ENCODE measurements around the gene CSTPP1.
A peak's percentile ranks its signal among the peaks of the same experiment; 100 is the strongest.
"Not testable (repeated sequence)": the region's sequence is repeated elsewhere in the genome, so short reads cannot be mapped to it uniquely, and the experiment has no call there.

The CSTPP1 gene

DNA sequence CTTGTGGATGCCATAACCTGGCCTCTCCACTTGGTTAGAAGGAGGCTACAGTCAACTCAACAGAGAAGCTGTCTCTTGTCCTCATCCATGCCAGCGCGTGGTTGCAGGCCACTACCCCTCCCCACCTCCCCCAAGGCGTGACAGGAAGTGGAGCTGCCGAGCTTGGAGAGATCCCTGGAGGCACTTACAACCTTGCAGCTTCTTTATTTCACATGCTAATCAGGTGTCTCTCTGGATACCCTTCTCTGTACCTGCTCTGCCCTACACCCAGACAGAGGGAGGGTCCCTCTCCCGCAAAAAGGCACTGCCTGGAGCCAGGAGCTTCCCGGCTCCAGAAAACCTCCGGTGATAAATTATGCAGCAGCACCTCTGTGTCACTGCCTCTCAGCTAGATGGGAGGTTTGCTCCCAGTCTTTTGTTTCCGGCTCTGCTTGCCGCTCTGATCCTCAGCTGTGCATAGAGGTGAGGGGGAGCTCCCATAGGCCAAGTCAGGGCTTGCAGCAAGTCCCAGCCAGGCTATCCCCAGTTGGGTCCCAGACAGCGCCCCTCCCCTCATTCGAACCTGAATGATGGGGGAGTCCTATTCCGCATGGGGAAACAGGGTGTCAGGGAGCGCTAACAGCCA lies 23.9 kb upstream of the CSTPP1 start:
- no peak for DNase-seq

DNA sequence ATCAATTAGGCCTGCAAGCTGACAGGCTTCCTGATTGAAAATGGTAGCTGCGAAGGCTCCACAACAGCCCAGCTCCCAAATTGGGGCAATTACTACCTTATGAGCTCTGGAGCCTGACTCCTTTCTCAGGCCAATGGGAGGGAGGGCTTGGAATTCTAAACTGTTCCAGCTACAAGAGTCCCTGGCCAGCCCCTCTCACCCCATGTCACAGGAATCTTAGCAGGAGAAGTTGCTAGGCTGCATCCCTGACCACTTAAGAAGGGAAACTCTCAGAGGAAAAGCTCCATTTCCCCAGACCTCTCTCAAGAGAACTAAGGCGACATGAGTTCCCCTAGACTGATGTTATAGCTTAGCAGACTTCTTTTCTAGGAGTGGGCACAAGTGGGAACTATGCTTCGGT lies 23.1 kb upstream of the CSTPP1 start:
- no peak for DNase-seq

DNA sequence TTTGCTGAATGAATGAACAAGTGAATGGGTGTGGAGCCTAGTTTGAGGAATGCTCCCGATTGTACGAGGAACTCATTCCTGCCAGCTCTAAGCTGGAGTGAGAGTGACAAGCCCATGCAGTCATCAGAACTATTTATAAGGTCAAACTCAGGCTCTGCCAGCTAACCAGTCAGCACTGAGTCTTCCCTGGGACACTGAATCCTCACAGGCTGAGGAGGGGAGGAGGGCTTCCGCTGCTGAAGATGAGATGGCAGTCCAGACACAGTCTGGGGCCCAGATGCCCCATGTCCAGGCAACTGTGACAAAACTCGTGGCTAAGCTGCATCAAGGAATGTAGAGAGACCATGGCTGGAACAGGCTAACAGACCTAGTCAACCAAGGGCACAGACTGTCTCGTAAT lies 22.2 kb upstream of the CSTPP1 start:
- DNase-seq: no peak

DNA sequence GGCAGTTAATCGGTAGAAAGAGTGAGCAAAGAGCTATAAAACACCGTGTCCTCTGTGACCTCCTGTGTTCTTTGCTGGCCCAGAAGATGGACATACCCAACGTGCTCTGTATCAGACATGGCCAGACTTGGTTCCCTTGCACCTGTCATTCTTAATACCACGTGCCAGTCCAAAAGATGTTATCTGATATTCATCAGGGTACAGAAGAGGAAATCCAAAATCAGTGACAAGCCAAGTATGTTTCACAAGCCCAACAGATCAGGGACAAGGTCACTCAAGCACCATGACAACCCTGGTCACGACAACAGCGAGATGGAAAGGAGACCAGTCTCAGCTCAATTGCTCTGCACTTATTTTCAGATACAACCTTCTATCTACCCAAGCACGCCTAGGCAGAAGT lies 21.7 kb upstream of the CSTPP1 start:
- no peak for DNase-seq

DNA sequence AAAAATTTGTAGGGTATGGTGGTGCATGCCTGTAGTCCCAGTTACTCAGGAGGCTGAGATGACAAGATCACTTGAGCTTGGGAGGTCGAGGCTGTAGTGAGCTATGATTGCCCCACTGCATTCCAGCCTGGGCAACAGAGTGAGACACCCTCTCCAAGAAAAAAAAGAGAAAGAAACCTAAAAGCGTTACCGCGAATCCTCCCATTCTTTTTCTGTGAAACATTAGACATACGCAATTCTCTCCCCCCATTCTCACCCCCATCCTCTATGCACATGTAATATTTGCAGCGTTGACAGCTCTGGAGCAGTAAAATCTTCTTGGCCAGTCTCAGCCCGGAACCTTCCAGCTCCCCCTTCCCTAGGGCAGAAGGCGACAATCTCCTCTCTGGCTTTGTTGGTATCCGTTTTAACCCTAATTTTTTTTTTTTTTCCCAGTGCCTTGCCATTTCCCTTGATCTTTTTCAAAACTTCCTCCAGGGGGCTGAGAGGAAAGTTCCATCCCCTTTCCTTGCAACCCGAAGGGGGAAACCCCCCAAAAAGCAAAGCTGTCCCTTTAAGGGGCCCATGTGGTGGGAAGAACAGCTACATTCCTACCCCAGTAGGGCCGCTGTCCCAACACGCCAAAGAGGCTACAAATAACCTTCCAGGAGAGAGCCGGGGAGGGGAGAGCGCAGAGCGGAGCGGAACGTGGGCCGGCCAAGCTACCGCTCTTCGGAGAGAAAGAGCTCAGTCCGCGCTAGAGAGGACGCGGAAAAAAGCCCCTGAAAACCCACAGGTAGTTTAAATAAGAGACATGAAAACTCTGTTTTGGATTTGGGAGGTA lies 20.1 kb upstream of the CSTPP1 start:
- DNase-seq: no peak

DNA sequence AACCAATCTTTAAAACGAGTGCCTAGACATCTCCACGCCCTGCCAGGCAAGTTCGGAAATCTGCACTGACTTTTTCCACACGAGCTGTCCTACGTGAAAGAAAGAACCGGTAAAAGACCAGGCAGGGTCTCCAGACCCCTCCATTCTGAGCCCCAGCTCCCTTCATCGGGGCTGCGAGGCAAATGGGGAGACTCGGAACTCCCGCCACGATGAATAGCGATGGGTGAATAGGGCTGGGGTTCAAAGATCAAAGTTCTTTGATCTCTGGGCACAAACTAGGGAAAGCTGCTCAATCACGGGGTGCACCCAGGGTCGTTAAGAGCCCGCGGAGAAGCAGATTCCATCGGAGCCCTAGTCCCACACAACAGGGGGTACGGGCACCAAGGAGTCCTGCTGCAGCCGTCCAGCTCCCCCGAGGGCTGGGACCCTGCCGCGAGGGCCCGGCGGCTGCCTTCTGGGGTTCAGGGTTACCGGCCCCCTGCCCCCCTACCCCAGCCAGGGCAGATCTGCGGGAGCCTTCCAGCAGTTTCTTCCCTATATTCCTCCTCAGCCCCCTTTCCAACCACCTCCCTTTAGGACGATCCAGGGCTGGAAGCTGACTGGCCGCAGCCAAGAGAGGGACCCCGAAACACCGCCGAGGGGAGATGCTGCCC lies 19.3 kb upstream of the CSTPP1 start:
- DNase-seq: no peak

DNA sequence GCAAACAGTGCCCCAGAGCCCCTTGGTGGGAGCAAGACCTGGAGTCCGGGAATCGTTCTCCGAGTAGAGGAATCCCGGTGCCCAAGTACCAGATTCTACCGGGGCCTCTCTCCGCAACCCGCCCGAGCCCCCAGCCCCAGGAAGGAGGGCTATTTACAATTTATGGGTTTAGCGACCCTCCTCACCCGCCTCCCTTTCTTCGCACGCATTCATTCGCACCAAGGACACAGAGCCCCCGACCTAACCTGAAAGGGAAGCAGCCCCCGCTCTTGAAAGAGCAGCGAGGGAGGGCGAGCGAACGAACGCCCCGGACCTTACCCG lies 18.8 kb upstream of the CSTPP1 start:
- DNase-seq: no peak

DNA sequence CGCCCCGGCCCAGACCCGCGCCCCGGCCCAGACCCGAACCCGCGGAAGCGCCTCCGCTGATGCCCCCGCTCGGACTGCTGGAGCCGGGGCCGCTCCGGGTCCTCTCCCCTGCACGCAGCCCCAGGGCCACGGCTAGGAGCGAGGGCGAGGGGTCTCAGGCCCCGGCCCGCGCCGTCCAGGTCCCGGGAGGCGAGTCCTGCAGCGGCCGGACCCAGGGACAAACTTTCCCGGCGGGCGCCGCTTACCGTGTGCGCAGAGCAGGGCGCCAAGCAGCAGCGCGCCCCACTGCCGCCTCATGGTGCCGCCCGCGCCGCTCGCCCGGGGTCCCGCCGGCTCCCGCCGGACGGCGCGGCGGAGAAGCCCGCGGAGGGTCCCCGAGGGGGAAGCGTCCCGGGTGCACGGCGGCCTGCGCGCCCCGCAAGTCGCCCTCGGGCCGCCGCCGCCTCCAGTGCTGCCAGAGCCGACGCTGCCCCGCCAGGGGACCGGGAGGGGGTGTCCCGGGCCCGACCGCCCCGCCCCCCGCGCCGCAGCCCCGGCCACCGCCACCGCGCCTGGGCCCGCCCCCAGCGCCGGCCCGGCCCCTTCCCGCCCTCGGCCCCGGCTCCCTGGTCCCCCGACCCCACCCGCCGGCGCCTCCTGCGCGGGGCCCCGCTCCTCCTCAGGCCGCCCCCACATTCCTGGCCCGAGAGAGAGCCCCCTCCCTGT lies 18.3 kb upstream of the CSTPP1 start, which contains the start of gene LRP4:
Gene LRP4 (minus strand): TSS at position 468 of the 705 bp plus-strand sequence. CDS start 171 bp downstream, at position 297.
- DNase-seq: peak; percentile 22

DNA sequence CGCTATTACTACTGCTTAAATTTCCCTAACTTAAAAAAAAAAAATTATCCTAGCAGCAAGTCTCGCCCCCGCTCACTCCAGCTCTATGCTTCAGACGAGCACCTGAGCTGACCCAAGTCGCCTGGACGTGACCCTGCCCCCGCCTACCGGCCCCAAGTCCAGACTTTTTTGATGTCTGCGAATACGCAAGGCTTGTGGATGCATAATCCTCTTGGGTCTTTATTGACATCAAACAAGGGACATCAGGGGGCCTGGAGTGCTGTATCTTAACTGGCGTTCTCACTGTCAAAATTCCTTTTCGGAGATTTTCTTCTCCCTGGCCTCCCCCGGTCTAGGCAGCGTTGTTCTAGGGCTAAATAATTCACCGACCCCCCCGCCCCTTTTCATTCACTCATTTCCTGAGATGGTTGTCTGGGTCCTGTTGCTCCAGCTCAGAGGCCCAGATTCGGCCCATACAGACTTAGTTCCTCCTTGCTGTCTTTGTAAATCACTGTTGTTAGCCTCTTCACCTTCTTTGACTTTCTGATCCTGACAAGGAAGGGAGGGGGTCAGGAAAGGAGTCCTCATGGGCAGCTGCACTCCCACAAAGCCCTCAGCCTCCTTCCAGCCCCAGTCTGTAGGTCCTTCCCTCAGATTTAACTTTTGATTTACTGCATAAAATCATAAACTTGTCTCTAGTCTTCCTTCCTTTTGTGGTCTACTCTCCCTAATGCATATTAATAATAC lies 17.6 kb upstream of the CSTPP1 start:
- no peak for DNase-seq

DNA sequence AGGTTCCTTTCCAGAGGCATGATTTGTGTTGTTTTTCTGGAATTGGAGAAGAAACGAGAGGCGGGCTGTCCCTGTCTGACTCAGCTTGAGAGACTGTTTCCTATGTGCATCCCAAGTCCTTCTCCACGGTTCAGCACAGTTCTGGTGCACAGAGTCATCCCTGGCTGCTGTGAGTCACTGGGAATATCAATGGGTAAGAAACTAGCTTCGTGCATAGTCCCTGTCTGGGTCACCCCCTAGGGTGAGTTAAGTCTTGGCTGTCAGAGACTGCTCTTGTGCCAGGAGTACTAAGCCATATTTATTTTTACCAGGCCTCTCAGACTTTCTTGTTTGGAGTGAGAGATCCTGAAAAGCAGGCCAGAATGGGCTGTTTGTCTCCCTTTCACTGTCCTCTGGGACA lies 15.8 kb upstream of the CSTPP1 start:
- no peak for DNase-seq

DNA sequence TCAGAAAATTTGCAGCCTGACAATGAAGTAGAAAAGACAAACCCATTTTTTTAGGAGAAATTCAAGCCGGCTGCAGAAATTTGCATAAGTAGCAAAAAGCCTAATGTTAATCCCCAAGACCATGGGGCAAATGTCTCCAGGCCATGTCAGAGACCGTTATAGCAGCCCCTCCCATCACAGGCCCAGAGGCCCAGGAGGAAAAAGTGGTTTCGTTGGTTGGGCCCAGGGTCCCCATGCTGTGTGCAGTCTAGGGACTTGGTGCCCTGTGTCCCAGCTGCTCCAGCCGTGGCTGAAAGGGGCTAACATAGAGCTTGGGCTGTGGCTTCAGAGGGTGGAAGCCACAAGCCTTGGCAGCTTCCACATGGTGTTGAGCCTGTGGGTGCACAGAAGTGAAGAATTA lies 8.6 kb upstream of the CSTPP1 start:
- DNase-seq: not testable (repeated sequence)

DNA sequence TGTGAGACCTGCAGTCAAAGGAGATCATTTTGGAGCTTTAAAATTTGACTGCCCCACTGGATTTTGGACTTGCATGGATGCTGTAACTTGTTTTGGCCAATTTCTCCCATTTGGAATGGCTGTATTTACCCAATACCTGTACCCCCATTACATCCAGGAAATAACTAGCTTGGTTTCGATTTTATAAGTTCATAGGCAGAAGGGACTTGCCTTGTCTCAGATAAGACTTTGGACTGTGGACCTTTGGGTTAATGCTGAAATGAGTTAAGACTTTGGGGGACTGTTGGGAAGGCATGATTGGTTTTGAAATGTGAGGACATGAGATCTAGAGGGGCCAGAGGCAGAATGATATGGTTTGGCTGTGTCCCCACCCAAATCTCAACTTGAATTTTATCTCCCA lies 7.9 kb upstream of the CSTPP1 start:
- DNase-seq: not testable (repeated sequence)

DNA sequence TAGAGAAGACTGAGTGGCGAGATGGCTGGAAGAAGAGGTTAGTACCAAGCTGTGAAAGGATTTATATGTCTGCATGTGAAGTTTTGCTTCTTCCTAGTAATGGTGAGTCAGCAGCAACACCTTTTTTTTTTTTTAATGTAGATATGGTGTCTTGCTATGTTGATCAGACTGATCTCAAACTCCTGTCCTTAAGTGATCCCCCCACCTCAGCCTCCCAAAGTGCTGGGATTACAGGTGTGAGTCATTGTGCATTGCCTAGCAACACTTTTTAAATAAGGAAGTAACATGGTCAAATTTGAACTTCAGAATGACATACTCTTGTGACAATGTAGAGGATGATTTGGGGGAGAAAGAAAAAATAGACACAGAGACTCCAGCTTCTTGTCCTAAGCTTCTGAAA lies 6.5 kb upstream of the CSTPP1 start:
- DNase-seq: no peak

DNA sequence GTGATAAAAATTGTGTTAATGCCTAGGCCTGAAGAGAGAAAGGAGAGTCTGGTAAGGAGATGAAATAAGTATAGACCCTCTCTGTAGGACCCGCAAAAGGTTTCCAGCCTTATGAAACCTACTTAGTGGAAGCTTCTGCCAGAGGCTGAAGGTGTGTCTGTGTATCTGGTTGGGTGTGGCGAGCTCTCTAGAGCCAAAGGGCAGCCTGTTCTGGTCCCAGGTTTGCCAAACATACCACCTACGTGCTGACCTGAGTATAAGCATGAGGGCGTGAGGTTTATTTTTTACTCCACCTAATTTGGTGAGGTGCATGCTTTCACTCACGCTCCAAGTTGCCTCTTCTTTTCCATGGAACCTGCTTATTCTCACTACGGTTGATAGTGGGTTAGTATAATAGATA lies 5.6 kb downstream of the CSTPP1 start:
- DNase-seq: no peak

DNA sequence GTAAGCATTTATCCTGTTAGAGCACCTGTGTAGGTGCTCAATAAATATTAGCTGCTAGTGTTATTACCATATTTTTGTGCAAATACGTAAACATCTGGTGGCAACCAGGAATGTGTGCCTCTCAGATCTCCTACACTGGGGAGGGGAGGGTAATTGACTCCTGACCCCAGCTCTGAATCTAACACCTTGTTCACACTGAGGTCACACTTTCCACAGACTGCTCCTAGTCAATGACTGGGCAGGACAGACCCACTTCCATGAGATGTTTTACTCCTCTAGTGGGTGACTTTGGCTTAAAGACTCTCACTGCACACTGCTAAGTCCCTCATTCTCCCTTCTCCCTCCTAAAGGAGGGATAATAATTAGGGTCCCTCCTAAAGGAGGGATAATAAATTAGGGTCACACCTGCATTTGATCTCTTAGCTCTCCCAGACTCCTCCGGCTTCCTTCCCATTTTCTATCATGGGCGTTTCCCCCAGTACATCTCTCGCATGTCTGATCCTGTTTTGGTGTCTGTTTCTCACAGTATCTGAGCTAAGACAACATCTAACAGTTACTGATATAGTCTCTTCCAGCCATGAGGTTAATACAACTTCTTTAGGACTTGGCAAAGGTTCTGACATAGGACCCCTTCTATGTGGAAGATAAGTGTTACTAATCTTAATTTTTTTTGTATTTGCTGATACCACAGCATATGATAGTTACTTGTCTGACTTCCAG lies 8.0 kb downstream of the CSTPP1 start:
- no peak for DNase-seq

DNA sequence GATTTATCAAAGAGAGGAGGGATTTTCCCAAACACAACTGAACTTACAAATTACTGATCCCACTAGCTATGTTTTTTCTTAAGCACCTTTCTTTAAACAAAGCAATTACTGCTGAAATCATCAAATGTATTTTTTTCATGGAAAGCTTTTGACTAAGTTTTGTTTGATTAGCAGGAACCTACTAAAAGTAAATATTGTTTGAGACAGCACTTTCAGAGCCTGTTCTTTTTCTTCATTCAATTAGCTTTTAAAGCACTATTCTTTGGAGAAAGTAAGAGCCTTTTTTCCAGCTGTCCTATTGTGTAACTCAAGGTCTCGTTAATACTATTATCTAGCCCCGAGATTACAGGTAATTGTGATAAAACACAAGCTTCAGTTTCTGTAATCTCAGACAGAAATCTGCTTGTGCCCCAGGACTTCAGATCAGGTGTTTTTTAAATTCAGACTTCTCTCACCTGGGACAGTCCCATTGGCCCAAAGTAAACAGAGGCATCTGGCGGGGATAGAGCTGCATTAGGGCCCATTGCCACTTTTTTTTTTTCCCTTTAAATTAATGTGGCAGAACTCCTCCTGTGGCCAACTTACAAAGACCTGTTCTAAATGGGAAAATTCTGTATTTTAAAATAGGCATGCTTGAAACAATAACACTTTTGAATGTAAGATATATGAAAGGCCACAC lies 11.0 kb downstream of the CSTPP1 start:
- DNase-seq: no peak

DNA sequence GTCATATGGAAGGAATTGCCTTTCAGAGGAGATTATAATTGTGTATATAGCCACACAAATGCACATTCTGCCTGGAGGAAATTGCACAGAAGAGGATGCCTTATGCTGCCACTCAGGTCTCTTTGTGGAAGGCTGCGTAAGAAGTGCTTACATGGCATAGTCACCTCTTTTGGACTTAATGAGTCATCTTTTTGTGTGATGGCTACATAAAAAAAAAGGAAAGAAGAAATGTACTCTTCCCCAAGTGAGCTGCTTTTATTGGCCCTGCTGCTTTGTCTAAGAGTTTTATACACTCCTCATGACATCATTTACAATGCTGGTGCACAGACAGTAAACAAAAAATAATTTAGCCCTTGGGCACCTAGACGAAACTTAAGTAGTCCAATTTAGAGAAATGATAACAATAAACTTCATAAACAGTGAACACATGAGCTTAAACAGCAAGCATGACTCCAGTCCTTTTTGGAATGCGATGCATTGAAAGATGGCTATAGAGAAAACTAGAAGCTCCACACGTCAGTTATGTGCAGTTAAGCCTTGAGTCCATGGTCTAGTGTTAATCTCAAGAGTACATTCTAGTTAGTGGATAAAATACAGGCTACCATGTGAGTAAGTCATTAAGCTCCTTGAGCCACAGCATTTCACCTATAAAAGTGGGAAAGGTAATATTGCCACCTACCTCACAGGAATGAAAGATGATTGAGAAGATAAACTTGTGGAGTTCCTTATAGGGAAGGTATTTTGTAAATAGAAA lies 12.0 kb downstream of the CSTPP1 start:
- no peak for DNase-seq

DNA sequence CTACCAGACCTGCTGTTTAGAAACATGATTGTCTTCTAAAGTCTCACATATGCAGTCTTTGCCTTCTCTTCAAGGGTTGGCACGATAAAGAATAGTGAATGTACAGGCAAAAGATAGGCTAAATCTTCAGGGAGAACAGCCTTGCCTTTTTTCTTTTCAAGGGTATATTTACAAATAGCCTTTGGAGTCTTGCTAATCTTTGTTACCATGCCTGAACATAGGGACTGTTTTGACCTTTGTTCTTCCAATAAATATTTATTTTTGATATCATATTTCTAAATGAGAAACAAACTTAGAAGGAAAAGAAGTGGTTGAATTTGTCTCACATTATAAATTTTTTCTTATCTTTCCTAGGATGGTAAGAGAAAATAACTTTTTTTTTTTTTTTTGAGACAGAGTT lies 12.7 kb downstream of the CSTPP1 start:
- no peak for DNase-seq

DNA sequence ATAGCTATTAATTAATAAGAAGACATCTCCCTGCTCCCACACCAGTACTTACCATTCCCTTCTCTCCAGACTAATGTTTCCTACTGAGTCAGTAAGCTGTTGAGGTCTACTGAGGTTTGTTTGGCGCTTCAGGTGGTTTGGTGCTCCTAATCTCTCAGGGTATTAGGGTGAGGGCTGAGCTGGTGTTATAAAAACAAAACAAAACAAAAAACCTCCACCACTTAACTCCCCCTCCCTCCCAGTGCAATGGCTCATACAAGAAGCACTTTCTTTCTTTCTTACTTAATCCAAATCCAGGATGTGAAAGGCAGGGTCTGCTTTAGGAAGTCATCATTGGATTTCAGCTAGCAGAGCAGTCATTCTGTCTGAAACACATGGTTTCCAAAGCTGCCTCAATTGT lies 15.3 kb downstream of the CSTPP1 start:
- no peak for DNase-seq

DNA sequence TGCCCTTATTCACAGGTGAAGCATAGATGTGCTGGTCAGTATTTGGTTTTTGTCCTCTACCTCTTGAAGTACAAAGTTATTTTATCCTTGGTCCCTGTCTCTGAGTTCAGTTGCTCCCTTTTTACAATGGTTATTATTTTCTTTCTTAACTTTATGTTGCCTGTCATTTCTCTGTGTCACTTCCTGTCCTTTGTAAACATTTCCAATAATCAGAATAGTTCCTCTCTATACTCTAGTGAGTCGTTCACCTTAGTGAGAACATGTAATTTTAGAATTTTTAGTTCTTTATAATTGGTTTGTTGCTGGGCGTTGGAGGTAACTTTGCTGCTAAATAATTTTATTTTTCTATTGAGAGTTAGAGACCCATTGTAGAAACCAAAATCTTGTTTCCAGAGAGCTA lies 16.0 kb downstream of the CSTPP1 start:
- no peak for DNase-seq

DNA sequence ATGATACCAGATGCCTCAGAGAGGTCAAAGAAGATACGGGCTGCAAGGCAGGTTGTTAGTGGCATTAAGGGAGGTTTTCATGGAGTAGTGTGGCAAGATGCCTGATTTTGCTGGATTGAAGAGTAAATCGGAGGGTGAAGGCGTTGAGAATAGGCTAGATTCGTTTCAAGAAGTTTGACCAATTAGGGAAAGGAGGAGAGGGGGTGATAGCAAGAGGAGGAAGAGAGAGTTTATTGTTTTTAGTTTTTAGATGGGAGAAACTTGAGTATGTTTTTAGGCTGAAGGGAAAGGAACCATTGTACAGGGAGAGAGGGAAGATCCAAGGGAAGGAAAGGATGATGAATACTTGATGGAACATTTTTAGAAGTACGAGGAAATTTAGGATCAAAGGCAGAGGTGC lies 16.5 kb downstream of the CSTPP1 start:
- DNase-seq: no peak
